ENCODE data around the gene CHRNG.
"Not testable (repeated sequence)": the region's sequence is repeated elsewhere in the genome, so short reads cannot be mapped to it uniquely, and the experiment has no call there.

Gene CHRNG

GRCh38 chr2:232545511-232546375 is 6.3 kb downstream of the CHRNG start:
- no peak for DNase-seq

GRCh38 chr2:232547991-232548390 is 8.5 kb downstream of the CHRNG start:
- no peak for DNase-seq

- DNase-seq = no peak
Observed at GRCh38 chr2:232549655-232550353, 10.3 kb downstream of the CHRNG start.

GRCh38 chr2:232550354-232551249 is 11.1 kb downstream of the CHRNG start, which contains the start of the genes EIF4E2 and TIGD1:
Gene EIF4E2, plus strand, starts transcription at chr2:232550689. Its CDS starts 36 bp downstream, at chr2:232550725.
Gene TIGD1, minus strand, starts transcription at chr2:232550557. Its CDS starts 675 bp downstream, at chr2:232549882.
- peak; percentile 80 for DNase-seq

- no peak for DNase-seq
Observed at GRCh38 chr2:232551250-232551638, 11.8 kb downstream of the CHRNG start.

GRCh38 chr2:232551776-232552175 is 12.3 kb downstream of the CHRNG start:
- no peak for DNase-seq

GRCh38 chr2:232556426-232556825 is 16.9 kb downstream of the CHRNG start:
- no peak for DNase-seq

- DNase-seq = no peak
Observed at GRCh38 chr2:232562515-232563151, 23.1 kb downstream of the CHRNG start.

- no peak for DNase-seq
Observed at GRCh38 chr2:232563580-232563979, 24.1 kb downstream of the CHRNG start.

GRCh38 chr2:232567721-232568120 is 28.2 kb downstream of the CHRNG start:
- DNase-seq = no peak

- DNase-seq = no peak
Observed at GRCh38 chr2:232568161-232568560, 28.7 kb downstream of the CHRNG start.

- DNase-seq = no peak
Observed at GRCh38 chr2:232569541-232569940, 30.0 kb downstream of the CHRNG start.

- DNase-seq = not testable (repeated sequence)
Observed at GRCh38 chr2:232570481-232570880, 31.0 kb downstream of the CHRNG start.

- no peak for DNase-seq
Observed at GRCh38 chr2:232571026-232571474, 31.6 kb downstream of the CHRNG start.

- no peak for DNase-seq
Observed at GRCh38 chr2:232573042-232573441, 33.5 kb downstream of the CHRNG start.

- no peak for DNase-seq
Observed at GRCh38 chr2:232573771-232574435, 34.4 kb downstream of the CHRNG start.

- DNase-seq = no peak
Observed at GRCh38 chr2:232574674-232575403, 35.3 kb downstream of the CHRNG start.

- no peak for DNase-seq
Observed at GRCh38 chr2:232575404-232575746, 35.9 kb downstream of the CHRNG start.

- DNase-seq = no peak
Observed at GRCh38 chr2:232576995-232577394, 37.5 kb downstream of the CHRNG start.

- no peak for DNase-seq
Observed at GRCh38 chr2:232577841-232578240, 38.3 kb downstream of the CHRNG start.

- no peak for DNase-seq
Observed at GRCh38 chr2:232578626-232579025, 39.1 kb downstream of the CHRNG start.
